GM12891 (cell line): Measurements from ENCODE around the gene BAIAP2.

ENCODE experiments used
- DNase-seq: peaks from one replicate; pipeline ENCODE4 v3.0.0; 2011; ENCODE audit warnings: low spot score; ENCODE audit not compliant: insufficient read length
- FAIRE-seq: peaks from 2 replicates; lab custom pipeline; 2011; peaks lifted over from hg19 to GRCh38; lab: Jason Lieb, UNC
- PAX5 ChIP-seq: IDR thresholded peaks from 2 replicates; pipeline ENCODE4 v1.6.1; 2011; ENCODE audit warnings: low read length, moderate library complexity, mild to moderate bottlenecking; ENCODE audit not compliant: insufficient read depth, severe bottlenecking
- POLR2A ChIP-seq: IDR thresholded peaks from 2 replicates; pipeline ENCODE4 v1.6.1; 2011; ENCODE audit warnings: low read depth, low read length, control low read depth
- POLR2AphosphoS5 ChIP-seq: IDR thresholded peaks from 2 replicates; pipeline ENCODE4 v1.6.1; 2011; ENCODE audit warnings: low read depth, low read length, control low read depth
- POU2F2 ChIP-seq: IDR thresholded peaks from 2 replicates; pipeline ENCODE4 v1.6.1; 2011; ENCODE audit warnings: low read depth, mild to moderate bottlenecking, control low read depth, low read length, moderate library complexity
- SPI1 ChIP-seq: IDR thresholded peaks from 2 replicates; pipeline ENCODE4 v1.6.1; 2011; ENCODE audit warnings: low read depth, low read length, control low read depth
- TAF1 ChIP-seq: IDR thresholded peaks from 2 replicates; pipeline ENCODE4 v1.6.1; 2011; ENCODE audit warnings: low read depth, low read length, control low read depth

Gene BAIAP2

GRCh38 chr17:81000631-81001357 lies 34.2 kb upstream of the BAIAP2 start:
- FAIRE-seq, result no peak
- DNase-seq, result peak; percentile 14
- TF ChIP-seq POLR2AphosphoS5 (peak; percentile 8; the same call in 1 of the 2 replicates), TAF1 (no peak)

- no peak for TF ChIP-seq PAX5
- TF ChIP-seq SPI1, result no peak
- DNase-seq (peak; percentile 22), FAIRE-seq (no peak)
These were observed 33.0 kb upstream of the BAIAP2 start for GRCh38 chr17:81002013-81002384.

- no peak for FAIRE-seq
These were observed 32.3 kb upstream of the BAIAP2 start for GRCh38 chr17:81002409-81003361.

GRCh38 chr17:81003711-81004475 lies 31.1 kb upstream of the BAIAP2 start:
- no peak for TF ChIP-seq PAX5
- TF ChIP-seq POU2F2, result no peak
- no peak for TF ChIP-seq POLR2A
- no peak for TF ChIP-seq SPI1
- no peak for TF ChIP-seq POLR2AphosphoS5
- TF ChIP-seq TAF1, result no peak
- peak; percentile 32 for DNase-seq
- FAIRE-seq, result no peak

More at GRCh38 chr17:81002409-81003361, 32.3 kb upstream of the BAIAP2 start:
- DNase-seq, result peak; percentile 19
- TF ChIP-seq POLR2AphosphoS5 (no peak), POLR2A (peak; percentile 37; the same call in 1 of the 2 replicates)

GRCh38 chr17:81006891-81007290 lies 28.1 kb upstream of the BAIAP2 start:
- FAIRE-seq, result no peak
- TF ChIP-seq PAX5 (no peak), SPI1 (no peak), TAF1 (no peak), POLR2AphosphoS5 (no peak), POLR2A (no peak), POU2F2 (no peak)
- DNase-seq, result no peak

- no peak for TF ChIP-seq TAF1
- no peak for TF ChIP-seq SPI1
- no peak for TF ChIP-seq POLR2AphosphoS5
- no peak for TF ChIP-seq POU2F2
- no peak for TF ChIP-seq POLR2A
- TF ChIP-seq PAX5, result no peak
- DNase-seq, result no peak
These were observed 26.8 kb upstream of the BAIAP2 start for GRCh38 chr17:81008140-81008539.

DNA sequence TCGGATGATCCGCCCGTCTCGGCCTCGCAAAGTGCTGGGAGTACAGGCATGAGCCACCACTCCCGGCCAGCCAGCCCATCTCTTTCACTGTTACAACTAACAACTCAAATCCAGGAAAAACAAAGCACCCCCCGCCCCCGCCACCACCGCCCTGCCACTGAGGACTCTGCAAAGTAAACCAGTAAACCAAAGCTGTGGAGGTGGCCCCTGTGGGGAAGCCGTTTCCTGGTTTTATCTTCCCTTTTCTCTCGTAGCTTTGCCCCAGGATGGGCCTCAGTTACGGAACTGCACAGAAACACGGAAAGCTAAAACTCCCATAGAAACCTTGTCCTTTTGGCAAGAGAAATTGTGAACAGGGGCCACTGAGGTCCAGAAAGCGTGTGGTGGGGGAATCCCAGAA lies 25.8 kb upstream of the BAIAP2 start:
- FAIRE-seq (no peak), DNase-seq (peak; percentile 1)
- TF ChIP-seq TAF1, result no peak
- TF ChIP-seq POLR2A, result no peak
- no peak for TF ChIP-seq PAX5
- no peak for TF ChIP-seq SPI1
- TF ChIP-seq POU2F2, result no peak
- TF ChIP-seq POLR2AphosphoS5, result no peak

More at GRCh38 chr17:81008140-81008539, 26.8 kb upstream of the BAIAP2 start:
- FAIRE-seq, result no peak

- DNase-seq (no peak), FAIRE-seq (no peak)
- TF ChIP-seq POU2F2 (no peak), POLR2AphosphoS5 (no peak), PAX5 (no peak), TAF1 (no peak), SPI1 (no peak), POLR2A (no peak)
These were observed 24.0 kb upstream of the BAIAP2 start for GRCh38 chr17:81010935-81011334.

- TF ChIP-seq POU2F2 (no peak), POLR2AphosphoS5 (no peak), PAX5 (no peak), SPI1 (no peak), TAF1 (no peak), POLR2A (no peak)
- DNase-seq (no peak), FAIRE-seq (no peak)
These were observed 23.0 kb upstream of the BAIAP2 start for GRCh38 chr17:81011951-81012350.
